Neural cell (in vitro differentiated cells): ENCODE results near the gene SAMD1. TPM values are rescaled to one million over a fixed set of nuclear protein-coding genes. Genes with fewer than 3 reads are reported as not detected.

ENCODE experiments used
- H2AFZ ChIP-seq: fragments of 200-600, 300-800 bp; sonication (generic), shearing (Covaris generic); 2 replicates; pipeline ENCODE4 v1.6.0; 2014; ENCODE audit warnings: low read depth, mild to moderate bottlenecking, antibody characterized with exemption, low read length, moderate library complexity
- H3F3A ChIP-seq: fragments of 200-600 bp; shearing (Covaris generic); 2 replicates; pipeline ENCODE4 v1.6.1; 2016; ENCODE audit warnings: mild to moderate bottlenecking, moderate library complexity, mixed read lengths, antibody characterized with exemption, low read length; ENCODE audit not compliant: insufficient read depth, poor library complexity, severe bottlenecking
- H3K27ac ChIP-seq: fragments of 200-600, 300-800 bp; sonication (generic), shearing (Covaris generic); 2 replicates; pipeline ENCODE4 v1.5.1; 2014; ENCODE audit warnings: mild to moderate bottlenecking, low read length, moderate library complexity
- H3K27me3 ChIP-seq: fragments of 300-800, 200-600 bp; sonication (generic), shearing (Covaris generic); 2 replicates; pipeline ENCODE4 v1.6.0; 2014; ENCODE audit warnings: mild to moderate bottlenecking, low read depth, low read length, moderate library complexity; ENCODE audit not compliant: insufficient read depth
- H3K36me3 ChIP-seq: fragments of 300-800, 200-600 bp; sonication (generic), shearing (Covaris generic); 2 replicates; pipeline ENCODE4 v1.5.1; 2014; ENCODE audit warnings: mild to moderate bottlenecking, antibody characterized with exemption, low read length, moderate library complexity; ENCODE audit not compliant: insufficient read depth
- H3K4me2 ChIP-seq: fragments of 300-800, 200-600 bp; sonication (generic), shearing (Covaris generic); 2 replicates; pipeline ENCODE4 v1.6.0; 2014; ENCODE audit warnings: mild to moderate bottlenecking, low read length
- H3K4me3 ChIP-seq: fragments of 300-800, 200-600 bp; sonication (generic), shearing (Covaris generic); 2 replicates; pipeline ENCODE4 v1.5.1; 2014; ENCODE audit warnings: mild to moderate bottlenecking, low read length, moderate library complexity
- H3K79me2 ChIP-seq: fragments of 200-600 bp; shearing (Covaris generic); replicated peaks from 2 replicates; pipeline ENCODE4 v1.6.0; 2014; ENCODE audit warnings: mild to moderate bottlenecking, low read length, moderate library complexity; ENCODE audit not compliant: insufficient read depth
- H3K9ac ChIP-seq: fragments of 300-800, 200-600 bp; sonication (generic), shearing (Covaris generic); 2 replicates; pipeline ENCODE4 v1.6.1; 2016; ENCODE audit warnings: mild to moderate bottlenecking, low read length, mixed read lengths
- H3K9me2 ChIP-seq: fragments of 200-600 bp; shearing (Covaris generic); 2 replicates; pipeline ENCODE4 v1.6.1; 2016; ENCODE audit warnings: mild to moderate bottlenecking, low read length, mixed read lengths; ENCODE audit not compliant: insufficient read depth
- H3K9me3 ChIP-seq: fragments of 200-600, 300-800 bp; sonication (generic), shearing (Covaris generic); 2 replicates; pipeline ENCODE4 v1.6.1; 2016; ENCODE audit warnings: mild to moderate bottlenecking, mixed run types, low read length, moderate library complexity, mixed read lengths
- H4K20me1 ChIP-seq: fragments of 200-600 bp; shearing (Covaris generic); 2 replicates; pipeline ENCODE4 v1.6.1; 2016; ENCODE audit warnings: mild to moderate bottlenecking, mixed run types; ENCODE audit not compliant: insufficient read depth
- CTCF ChIP-seq: fragments of 450-650 bp; IDR thresholded peaks from 2 replicates; pipeline ENCODE4 v1.5.1; 2014; ENCODE audit warnings: antibody characterized with exemption, mild to moderate bottlenecking, moderate library complexity; ENCODE audit not compliant: poor library complexity, severe bottlenecking
- EP300 ChIP-seq: fragments of 450-650 bp; conservative IDR thresholded peaks from 2 replicates; pipeline ENCODE4 v1.6.1; 2014; ENCODE audit warnings: antibody characterized with exemption, mild to moderate bottlenecking, moderate library complexity; ENCODE audit not compliant: poor library complexity, severe bottlenecking
- EZH2 ChIP-seq: fragments of 200-600, 300-800 bp; shearing (Covaris generic), sonication (generic); IDR thresholded peaks from 2 replicates; pipeline ENCODE4 v1.6.1; 2014; ENCODE audit warnings: antibody characterized with exemption, low read length, borderline replicate concordance, mild to moderate bottlenecking; ENCODE audit not compliant: insufficient read depth, poor library complexity, severe bottlenecking
- MXI1 ChIP-seq: fragments of 450-650 bp; conservative IDR thresholded peaks from 2 replicates; pipeline ENCODE4 v1.6.1; 2014; ENCODE audit warnings: antibody characterized with exemption, mild to moderate bottlenecking; ENCODE audit not compliant: poor library complexity, severe bottlenecking
- POLR2AphosphoS5 ChIP-seq: IDR thresholded peaks from 2 replicates; pipeline ENCODE4 v1.6.1; 2012
- RAD21 ChIP-seq: fragments of 450-650 bp; conservative IDR thresholded peaks from 2 replicates; pipeline ENCODE4 v1.6.1; 2014; ENCODE audit warnings: antibody characterized with exemption, mild to moderate bottlenecking, moderate library complexity
- REST ChIP-seq: IDR thresholded peaks from 2 replicates; pipeline ENCODE4 v1.6.1; 2012; ENCODE audit warnings: borderline replicate concordance
- SMC3 ChIP-seq: fragments of 450-650 bp; conservative IDR thresholded peaks from 2 replicates; pipeline ENCODE4 v1.6.1; 2014; ENCODE audit warnings: antibody characterized with exemption, mild to moderate bottlenecking, moderate library complexity; ENCODE audit not compliant: poor library complexity
- TAF1 ChIP-seq: IDR thresholded peaks from 2 replicates; pipeline ENCODE4 v1.6.1; 2012; ENCODE audit warnings: low read depth
- polyA plus RNA-seq: library from polyadenylated mRNA; depleted of rRNA; stranded (reverse); fragments of >200 nt; gene quantifications from 2 replicates; pipeline ENCODE4 v1.2.3, GENCODE V29; 2014

SAMD1 gene
- polyA plus RNA-seq, 1 donor from 2014 or later = 38.1 TPM

- Histone ChIP-seq H2AFZ (no peak overlapping the region), H3K9me2 (no peaks in the 10 kb centered on the region), H3K9me3 (no peaks in the 10 kb centered on the region), H3K9ac (no peak overlapping the region), H3K79me2 (peaks cover 29% of the 10 kb centered on the region), H3K4me2 (no peak overlapping the region), H3K36me3 (no peaks in the 10 kb centered on the region), H3F3A (no peaks in the 10 kb centered on the region), H3K27me3 (no peaks in the 10 kb centered on the region), H3K27ac (no peak overlapping the region), H3K4me3 (no peak overlapping the region), H4K20me1 (no peaks in the 10 kb centered on the region)
- no peak for TF ChIP-seq EP300
- no peak for TF ChIP-seq POLR2AphosphoS5
- TF ChIP-seq MXI1 = no peak
- TF ChIP-seq TAF1 = no peak
- TF ChIP-seq RAD21 = no peak
Measured at GRCh38 chr19:14114439-14114838, 23.9 kb upstream of the SAMD1 start.

GRCh38 chr19:14113762-14114414 lies 23.3 kb upstream of the SAMD1 start:
- Histone ChIP-seq H3K4me3 (no peak overlapping the region), H3K9ac (no peak overlapping the region), H2AFZ (no peak overlapping the region), H3F3A (no peaks in the 10 kb centered on the region), H4K20me1 (no peaks in the 10 kb centered on the region), H3K9me2 (no peaks in the 10 kb centered on the region), H3K27me3 (no peaks in the 10 kb centered on the region), H3K79me2 (peaks cover 29% of the 10 kb centered on the region), H3K36me3 (no peaks in the 10 kb centered on the region), H3K4me2 (no peak overlapping the region), H3K9me3 (no peaks in the 10 kb centered on the region), H3K27ac (no peak overlapping the region)
- TF ChIP-seq MXI1 (no peak), EZH2 (no peak), SMC3 (no peak), EP300 (no peak), CTCF (peak; percentile 10), REST (no peak), TAF1 (no peak)
